ENCODE data around the gene TMEM163. TPM values are rescaled to one million over a fixed set of nuclear protein-coding genes. Genes with fewer than 3 reads are reported as not detected.

The TMEM163 gene
- total RNA-seq, 6 experiments from 2014 or later = not detected

DNA sequence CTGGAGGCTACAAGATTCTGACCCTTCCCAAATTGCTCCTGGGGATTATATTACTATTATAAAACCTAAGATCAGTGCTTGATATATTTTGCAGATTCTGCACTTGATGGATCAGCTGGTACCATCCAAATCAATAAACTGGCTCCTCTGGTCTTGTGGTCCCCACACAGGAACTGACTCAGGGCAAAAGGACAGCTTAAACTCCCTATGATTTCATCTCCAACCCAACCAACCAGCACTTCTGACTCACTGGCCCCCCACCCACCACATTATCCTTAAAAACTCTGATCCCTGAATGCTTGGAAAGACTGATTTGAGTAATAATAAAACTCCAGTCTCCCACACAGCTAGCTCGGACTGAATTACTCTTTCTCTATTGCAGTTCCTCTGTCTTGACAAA, 82.1 kb downstream of the TMEM163 start:
- peaks cover 5% of the 10 kb centered on the region for H3K27me3 Mint-ChIP-seq (ENCODE audit: insufficient read depth)
- TF ChIP-seq, protein P1, sequence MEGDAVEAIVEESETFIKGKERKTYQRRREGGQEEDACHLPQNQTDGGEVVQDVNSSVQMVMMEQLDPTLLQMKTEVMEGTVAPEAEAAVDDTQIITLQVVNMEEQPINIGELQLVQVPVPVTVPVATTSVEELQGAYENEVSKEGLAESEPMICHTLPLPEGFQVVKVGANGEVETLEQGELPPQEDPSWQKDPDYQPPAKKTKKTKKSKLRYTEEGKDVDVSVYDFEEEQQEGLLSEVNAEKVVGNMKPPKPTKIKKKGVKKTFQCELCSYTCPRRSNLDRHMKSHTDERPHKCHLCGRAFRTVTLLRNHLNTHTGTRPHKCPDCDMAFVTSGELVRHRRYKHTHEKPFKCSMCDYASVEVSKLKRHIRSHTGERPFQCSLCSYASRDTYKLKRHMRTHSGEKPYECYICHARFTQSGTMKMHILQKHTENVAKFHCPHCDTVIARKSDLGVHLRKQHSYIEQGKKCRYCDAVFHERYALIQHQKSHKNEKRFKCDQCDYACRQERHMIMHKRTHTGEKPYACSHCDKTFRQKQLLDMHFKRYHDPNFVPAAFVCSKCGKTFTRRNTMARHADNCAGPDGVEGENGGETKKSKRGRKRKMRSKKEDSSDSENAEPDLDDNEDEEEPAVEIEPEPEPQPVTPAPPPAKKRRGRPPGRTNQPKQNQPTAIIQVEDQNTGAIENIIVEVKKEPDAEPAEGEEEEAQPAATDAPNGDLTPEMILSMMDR (IDR thresholded peaks at IDR 0.05) = no peak
- H3K4me1 Mint-ChIP-seq (ENCODE audit: low read depth) = no peaks in the 10 kb centered on the region
- DNase-seq = no peak
- H3K9me3 Mint-ChIP-seq = no peaks in the 10 kb centered on the region
- no peak overlapping the region for H3K4me3 Mint-ChIP-seq
- no peak overlapping the region for H3K27ac Mint-ChIP-seq
- H3K36me3 Mint-ChIP-seq (ENCODE audit: low read depth) = no peaks in the 10 kb centered on the region

DNA sequence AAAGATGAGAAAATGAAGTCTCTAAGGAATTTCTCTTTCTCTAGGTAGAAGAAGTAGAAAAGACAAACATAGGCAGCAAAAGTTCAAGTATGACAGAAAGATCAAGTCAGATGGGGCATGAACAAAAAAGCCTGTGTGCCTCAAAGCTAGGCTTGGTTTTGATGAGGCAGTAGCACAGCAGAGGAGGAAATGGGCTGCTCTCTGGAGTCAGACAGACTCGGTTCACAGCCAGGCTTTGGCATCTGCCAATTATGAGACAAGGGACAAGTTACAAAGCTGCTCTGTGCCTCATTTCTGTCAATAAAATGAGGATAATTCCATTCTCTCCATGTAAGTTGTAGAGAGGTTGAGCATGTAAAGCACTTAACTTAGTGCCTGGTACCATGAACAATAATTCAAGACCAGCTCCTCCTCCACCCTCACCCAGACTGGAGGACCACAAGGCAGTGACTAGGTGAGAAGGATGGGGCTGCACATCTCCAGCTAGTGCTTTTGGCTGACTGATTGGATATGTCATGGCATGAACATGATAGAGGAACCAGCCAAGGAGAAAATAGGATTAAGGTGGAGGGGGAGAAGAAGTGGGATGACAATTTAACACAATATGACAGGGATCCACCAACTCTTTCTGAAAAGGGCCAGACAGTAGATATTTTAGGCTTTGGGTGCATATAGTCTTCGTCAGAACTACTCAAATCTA, 84.6 kb downstream of the TMEM163 start:
- DNase-seq = no peak
- Mint-ChIP-seq H3K9me3 (no peaks in the 10 kb centered on the region), H3K4me3 (no peak overlapping the region), H3K36me3 (ENCODE audit: low read depth) (no peaks in the 10 kb centered on the region), H3K27me3 (ENCODE audit: insufficient read depth) (peaks cover 4% of the 10 kb centered on the region), H3K4me1 (ENCODE audit: low read depth) (no peaks in the 10 kb centered on the region), H3K27ac (no peak overlapping the region)
- TF ChIP-seq, protein P1 (IDR thresholded peaks at IDR 0.05) = no peak

DNA sequence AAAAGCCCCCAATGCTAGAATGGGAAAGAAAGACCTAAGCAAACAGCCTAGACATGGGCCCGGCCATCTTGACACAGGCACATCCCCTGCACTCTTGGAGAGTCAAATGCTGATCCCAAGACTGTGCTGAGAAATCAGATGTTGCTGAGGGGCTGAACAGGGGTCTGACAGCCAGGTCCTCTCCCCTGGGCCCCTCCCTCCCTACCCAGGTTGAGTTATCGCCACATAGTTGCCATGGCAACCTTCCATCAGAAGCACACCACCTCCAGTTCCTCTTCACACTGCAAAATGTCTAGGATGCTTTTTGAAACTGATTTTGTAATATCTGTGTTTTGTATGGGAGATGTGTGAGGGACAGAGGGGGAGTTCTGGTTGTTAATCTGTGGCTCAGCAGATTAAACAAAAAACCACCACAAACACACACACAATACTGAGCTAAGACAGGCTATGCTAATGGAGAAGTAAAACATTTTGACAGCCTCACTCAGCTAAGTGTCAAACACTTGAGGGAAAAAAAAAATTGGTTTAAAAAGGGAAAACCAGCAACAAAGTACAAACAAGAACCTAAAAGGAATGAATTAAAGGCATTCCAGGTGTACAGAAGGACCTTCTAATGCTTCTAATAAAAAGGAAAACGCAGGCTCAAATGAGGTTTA, 88.2 kb downstream of the TMEM163 start:
- TF ChIP-seq, protein P1 (IDR thresholded peaks at IDR 0.05) = no peak
- Mint-ChIP-seq H3K4me1 (ENCODE audit: low read depth) (no peaks in the 10 kb centered on the region), H3K36me3 (ENCODE audit: low read depth) (no peaks in the 10 kb centered on the region), H3K4me3 (no peak overlapping the region), H3K27me3 (ENCODE audit: insufficient read depth) (peaks cover 4% of the 10 kb centered on the region), H3K27ac (no peak overlapping the region), H3K9me3 (no peaks in the 10 kb centered on the region)
- DNase-seq = no peak

- H3K27me3 Mint-ChIP-seq (ENCODE audit: insufficient read depth) = peaks cover 2% of the 10 kb centered on the region; the same call in 1 of the 2 replicates
- H3K36me3 Mint-ChIP-seq (ENCODE audit: low read depth) = no peaks in the 10 kb centered on the region
- no peak for DNase-seq
- H3K4me1 Mint-ChIP-seq (ENCODE audit: low read depth) = no peaks in the 10 kb centered on the region
- no peaks in the 10 kb centered on the region for H3K9me3 Mint-ChIP-seq
- no peak overlapping the region for H3K4me3 Mint-ChIP-seq
- H3K27ac Mint-ChIP-seq = no peak overlapping the region
- TF ChIP-seq, protein P1 (IDR thresholded peaks at IDR 0.05) = no peak
These were observed 90.3 kb downstream of the TMEM163 start for GRCh38 chr2:134628453-134628852.

DNA sequence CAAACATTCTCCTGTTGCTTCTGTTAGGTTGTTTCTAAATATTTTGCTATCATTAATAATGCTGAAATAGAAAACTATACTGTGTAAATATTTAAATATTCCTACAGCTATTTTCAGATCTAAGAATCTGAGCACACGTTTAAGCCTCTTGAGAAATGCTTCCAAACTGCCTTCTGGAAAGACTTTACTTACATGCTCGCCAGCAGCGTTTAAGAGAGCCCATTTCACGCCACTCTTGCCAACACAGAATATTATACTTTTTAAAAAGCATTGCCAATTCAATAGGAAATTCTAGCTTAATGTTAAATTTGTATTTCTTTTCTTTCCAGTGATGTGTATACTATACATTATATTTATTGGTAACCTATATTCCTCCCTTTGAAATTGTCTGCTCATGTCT, 92.0 kb downstream of the TMEM163 start:
- no peaks in the 10 kb centered on the region for H3K9me3 Mint-ChIP-seq
- DNase-seq = no peak
- H3K36me3 Mint-ChIP-seq (ENCODE audit: low read depth) = no peaks in the 10 kb centered on the region

More for the DNA sequence above, 92.0 kb downstream of the TMEM163 start:
- Mint-ChIP-seq H3K4me3 (no peak overlapping the region), H3K27me3 (ENCODE audit: insufficient read depth) (no peaks in the 10 kb centered on the region; the same call in 1 of the 2 replicates), H3K27ac (no peak overlapping the region), H3K4me1 (ENCODE audit: low read depth) (no peaks in the 10 kb centered on the region; the same call in 1 of the 2 replicates)
- TF ChIP-seq, protein P1 (IDR thresholded peaks at IDR 0.05) = no peak

Measured in HFFc6 (cell line).